H1 (cell line): Measurements from ENCODE around the gene TRIM43. TPM values are rescaled to one million over a fixed set of nuclear protein-coding genes. Genes with fewer than 3 reads are reported as not detected.
"Not testable (repeated sequence)": the region's sequence is repeated elsewhere in the genome, so short reads cannot be mapped to it uniquely, and the experiment has no call there.

Experiments used
- CTCF ChIA-PET: fragments of 300-600 bp; sonication (Branson Sonifier 250); formaldehyde crosslinking; loops from one replicate; lab custom pipeline; 2021; ENCODE audit not compliant: partially characterized antibody; lab: Charles Lee
- POLR2A ChIA-PET: fragments of 300-600 bp; sonication (Branson Sonifier 250); formaldehyde crosslinking; loops from one replicate; lab custom pipeline; 2021; ENCODE audit warnings: inconsistent platforms; ENCODE audit not compliant: partially characterized antibody; lab: Charles Lee
- DNase-seq, 2 experiments: peaks; one replicate each; pipeline versions ENCODE4 v3.0.0 to v3.0.0-alpha.2; 2010 to 2022; ENCODE audit warnings: low spot score in 2 of 2, low read depth in 1 of 2, mixed read lengths in 1 of 2
- FAIRE-seq: peaks from 2 replicates; lab custom pipeline; 2011; peaks lifted over from hg19 to GRCh38; lab: Jason Lieb, UNC
- H2AFZ ChIP-seq: 2 replicates; pipeline ENCODE4 v1.8.1; 2012; ENCODE audit warnings: low read length, inconsistent platforms
- H2AK5ac ChIP-seq: 2 replicates; pipeline ENCODE4 v1.6.1; 2013; ENCODE audit warnings: low read depth, low read length
- H2BK120ac ChIP-seq: replicated peaks from 2 replicates; pipeline ENCODE3; 2013; ENCODE audit warnings: low read depth, low read length, inconsistent platforms
- H2BK12ac ChIP-seq: 2 replicates; pipeline ENCODE4 v1.6.1; 2013; ENCODE audit warnings: low read depth, low read length
- H2BK15ac ChIP-seq: 2 replicates; pipeline ENCODE4 v1.6.1; 2013; ENCODE audit warnings: low read length
- H2BK20ac ChIP-seq: 2 replicates; pipeline ENCODE4 v1.6.1; 2013; ENCODE audit warnings: low read length
- H2BK5ac ChIP-seq: 2 replicates; pipeline ENCODE4 v1.6.1; 2013; ENCODE audit warnings: low read depth, low read length
- H3K14ac ChIP-seq: 2 replicates; pipeline ENCODE4 v1.6.1; 2013; ENCODE audit warnings: inconsistent platforms; ENCODE audit not compliant: insufficient read length
- H3K18ac ChIP-seq: 2 replicates; pipeline ENCODE4 v1.6.1; 2013; ENCODE audit warnings: low read length; ENCODE audit errors: extremely low read depth
- H3K23ac ChIP-seq: 2 replicates; pipeline ENCODE4 v1.6.1; 2013; ENCODE audit warnings: inconsistent platforms; ENCODE audit not compliant: insufficient read length
- H3K23me2 ChIP-seq: 2 replicates; pipeline ENCODE4 v1.6.1; 2013; ENCODE audit warnings: low read depth, low read length
- H3K27ac ChIP-seq: 2 replicates; pipeline ENCODE4 v1.6.1; 2011; ENCODE audit warnings: low read depth, low read length, inconsistent platforms
- H3K27me3 ChIP-seq, 4 experiments: replicated peaks in 1 of 4; 1 replicate in 1 of 4; 2 replicates in 3 of 4; pipeline versions ENCODE4 v1.6.1 to v1.8.1; 2011 to 2013; ENCODE audit warnings: low read length in 3 of 4, mild to moderate bottlenecking in 3 of 4, inconsistent platforms in 2 of 4, mixed read lengths in 2 of 4, moderate library complexity in 1 of 4; ENCODE audit not compliant: control insufficient read depth in 3 of 4, insufficient read depth in 3 of 4; ENCODE audit errors: extremely low read depth in 1 of 4
- H3K36me3 ChIP-seq, 4 experiments: 2 replicates each; pipeline versions ENCODE4 v1.6.1 to v1.8.1; 2011 to 2013; ENCODE audit warnings: mild to moderate bottlenecking in 4 of 4, low read length in 3 of 4, moderate library complexity in 2 of 4, control low read depth in 1 of 4, inconsistent platforms in 1 of 4; ENCODE audit not compliant: insufficient read depth in 4 of 4, control insufficient read depth in 2 of 4
- H3K4ac ChIP-seq: replicated peaks from 2 replicates; pipeline ENCODE3; 2013; ENCODE audit warnings: low read length, low read depth, mixed read lengths, inconsistent platforms; ENCODE audit not compliant: insufficient read length
- H3K4me1 ChIP-seq, 4 experiments: replicated peaks in 1 of 4; 1 replicate in 1 of 4; 2 replicates in 3 of 4; pipeline versions ENCODE4 v1.6.1 to v1.8.1; 2011 to 2013; ENCODE audit warnings: low read length in 3 of 4, inconsistent platforms in 2 of 4, mixed read lengths in 1 of 4; ENCODE audit not compliant: insufficient read depth in 4 of 4, control insufficient read depth in 3 of 4
- H3K4me2 ChIP-seq, 2 experiments: 2 replicates each; pipeline versions ENCODE4 v1.6.1 to v1.8.1; 2011 to 2013; ENCODE audit warnings: low read depth in 2 of 2, low read length in 2 of 2, control low read depth in 1 of 2, inconsistent platforms in 1 of 2, mild to moderate bottlenecking in 1 of 2; ENCODE audit not compliant: insufficient read depth in 1 of 2
- H3K4me3 ChIP-seq, 4 experiments: fragments of 200-600, 300-600 bp in 1 of 4; sonication (generic), shearing (Covaris generic), sonication (Bioruptor Twin) in 1 of 4; 2 replicates each; pipeline versions ENCODE4 v1.5.1 to v1.8.1; 2011 to 2016; ENCODE audit warnings: low read length in 4 of 4, low read depth in 3 of 4, control low read depth in 2 of 4, inconsistent platforms in 2 of 4, mild to moderate bottlenecking in 2 of 4, mixed read lengths in 1 of 4, moderate library complexity in 1 of 4; ENCODE audit not compliant: insufficient read depth in 2 of 4; ENCODE audit errors: extremely low read depth in 1 of 4
- H3K56ac ChIP-seq: replicated peaks from 2 replicates; pipeline ENCODE3; 2013; ENCODE audit warnings: low read depth, mild to moderate bottlenecking, mixed read lengths, low read length, inconsistent platforms; ENCODE audit not compliant: insufficient read length
- H3K79me1 ChIP-seq: 2 replicates; pipeline ENCODE4 v1.6.1; 2013; ENCODE audit warnings: low read depth, low read length, control low read depth
- H3K79me2 ChIP-seq, 2 experiments: 2 replicates each; pipeline versions ENCODE4 v1.6.1 to v1.8.1; 2012 to 2013; ENCODE audit warnings: low read length in 2 of 2, mild to moderate bottlenecking in 2 of 2, inconsistent platforms in 1 of 2; ENCODE audit not compliant: insufficient read depth in 2 of 2, control insufficient read depth in 1 of 2
- H3K9ac ChIP-seq, 4 experiments: replicated peaks in 1 of 4; 1 replicate in 1 of 4; 2 replicates in 3 of 4; pipeline versions ENCODE4 v1.6.1 to v1.8.1; 2011 to 2013; ENCODE audit warnings: low read depth in 3 of 4, low read length in 3 of 4, control low read depth in 2 of 4, mild to moderate bottlenecking in 2 of 4, moderate library complexity in 2 of 4, inconsistent platforms in 1 of 4; ENCODE audit errors: extremely low read depth in 1 of 4
- H3K9me3 ChIP-seq, 2 experiments: 2 replicates each; pipeline versions ENCODE4 v1.6.1 to v1.8.1; 2012 to 2013; ENCODE audit warnings: mild to moderate bottlenecking in 2 of 2, moderate library complexity in 2 of 2, control low read depth in 1 of 2, inconsistent platforms in 1 of 2, low read depth in 1 of 2, low read length in 1 of 2, mixed read lengths in 1 of 2; ENCODE audit not compliant: insufficient read depth in 2 of 2
- H4K20me1 ChIP-seq, 2 experiments: replicated peaks in 1 of 2; 2 replicates each; pipeline versions ENCODE3 to v1.8.1; 2011 to 2013; ENCODE audit warnings: inconsistent platforms in 2 of 2, low read length in 2 of 2, mild to moderate bottlenecking in 1 of 2; ENCODE audit not compliant: insufficient read depth in 2 of 2, control insufficient read depth in 1 of 2
- H4K5ac ChIP-seq: 2 replicates; pipeline ENCODE4 v1.6.1; 2013; ENCODE audit warnings: low read length, low read depth, mixed read lengths, inconsistent platforms; ENCODE audit not compliant: insufficient read length
- H4K8ac ChIP-seq: 2 replicates; pipeline ENCODE4 v1.8.0; 2013; ENCODE audit warnings: mild to moderate bottlenecking, moderate library complexity, low read length, inconsistent platforms; ENCODE audit not compliant: insufficient read depth; ENCODE audit errors: extremely low read depth
- H4K91ac ChIP-seq: replicated peaks from 2 replicates; pipeline ENCODE3; 2013; ENCODE audit warnings: low read length, mixed read lengths, inconsistent platforms; ENCODE audit not compliant: insufficient read length
- whole genome bisulfite sequencing, 2 experiments: shearing (Covaris generic) in 1 of 2; methylation state at CpG; one replicate each; pipeline versions ENCODE4 v1.1.6 to v1.1.7; 2013 to 2015; ENCODE audit warnings: low lambda C conversion rate in 2 of 2, mixed read lengths in 2 of 2, inconsistent platforms in 1 of 2, low coverage in 1 of 2, missing lambda C conversion rate in 1 of 2; ENCODE audit not compliant: insufficient replicate concordance in 2 of 2, insufficient coverage in 1 of 2, insufficient read length in 1 of 2; ENCODE audit errors: extremely low coverage in 1 of 2, missing lambda C conversion rate in 1 of 2; 5-methylcytosine and 5-hydroxymethylcytosine counted together
- polyA plus RNA-seq, 7 experiments: library from polyadenylated mRNA; depleted of rRNA in 3 of 7; stranded (reverse) in 5 of 7; unstranded in 2 of 7; fragments of >200 nt in 5 of 7; fragments of 200-250 nt in 2 of 7; gene quantifications; 1 replicate in 5 of 7; 2 replicates in 1 of 7; 4 replicates in 1 of 7; pipeline versions ENCODE4 v1.2.1 to v1.2.3, GENCODE V29; 2011 to 2013; ENCODE audit warnings: missing spikeins in 2 of 7, mixed read lengths in 2 of 7
- total RNA-seq: library from RNA; stranded (reverse); fragmentation: NEBNext Ultra II Directional; extraction: Animal tissue kit (Norgen Biotek cat#: 25700); gene quantifications from 2 replicates; pipeline ENCODE4 v1.2.1, GENCODE V29; 2021

The TRIM43 gene
- total and polyA plus RNA-seq, 2 of the 8 experiments (the other 6 are each of a cell fraction or from before 2014, with no cell fraction given): not detected

- CTCF ChIA-PET, H3K9me3 ChIP-seq, H4K91ac ChIP-seq, H3K23me2 ChIP-seq, H3K23ac ChIP-seq, H4K20me1 ChIP-seq, FAIRE-seq, H3K4me1 ChIP-seq, H3K27me3 ChIP-seq, H3K56ac ChIP-seq, H3K79me2 ChIP-seq, H3K4me2 ChIP-seq, H3K9ac ChIP-seq, H2BK120ac ChIP-seq, H2AK5ac ChIP-seq, H3K79me1 ChIP-seq, H2BK15ac ChIP-seq, H3K14ac ChIP-seq, H2BK20ac ChIP-seq, H3K27ac ChIP-seq, H4K8ac ChIP-seq, H2BK12ac ChIP-seq, POLR2A ChIA-PET, H3K36me3 ChIP-seq, DNase-seq, H3K18ac ChIP-seq, H4K5ac ChIP-seq, H2AFZ ChIP-seq, H3K4me3 ChIP-seq, H2BK5ac ChIP-seq, H3K4ac ChIP-seq: not testable (repeated sequence)
- WGBS, 2 experiments: no CpG with 5 or more reads among the region's 8 CpGs
Observed at GRCh38 chr2:95646274-95646994, 54.6 kb downstream of the TRIM43 start.
